HepG2 (cell line): ENCODE results near the gene XXYLT1. TPM values are rescaled to one million over a fixed set of nuclear protein-coding genes. Genes with fewer than 3 reads are reported as not detected.
"Not testable (repeated sequence)": the region's sequence is repeated elsewhere in the genome, so short reads cannot be mapped to it uniquely, and the experiment has no call there.

Experiments
- ATAC-seq: fragments of 200-7000 bp; cut with Tn5 transposase; 3 replicates; pipeline ENCODE4 v1.9.1; 2020; ENCODE audit warnings: mild to moderate bottlenecking, moderate library complexity
- BruUV-seq: library from RNA; stranded (reverse); fragments of 400-500 nt; replicated peaks from 2 replicates; lab custom pipeline; 2021; lab: Mats Ljungman, UMichigan
- CTCF ChIA-PET: fragments of 300-600 bp; formaldehyde crosslinking; extraction: SDS; loops from one replicate; lab custom pipeline; 2021; ENCODE audit warnings: low total read pairs, inconsistent platforms, low intra/inter-chr PET ratio; lab: Yijun Ruan, JAX
- POLR2A ChIA-PET: fragments of 350-600 bp; sonication (Branson Sonifier 250); formaldehyde crosslinking; loops from one replicate; lab custom pipeline; 2020; ENCODE audit warnings: antibody characterized with exemption, inconsistent platforms; lab: Yijun Ruan, JAX
- DNase-seq: peaks from one replicate; pipeline ENCODE4 v3.0.0-alpha.2; 2015; ENCODE audit warnings: low spot score
- FAIRE-seq: peaks from 3 replicates; lab custom pipeline; 2011; peaks lifted over from hg19 to GRCh38; lab: Jason Lieb, UNC
- H2AFZ ChIP-seq: one replicate; pipeline ENCODE4 v1.6.1; 2011; ENCODE audit warnings: low read length, inconsistent platforms
- H3K27ac ChIP-seq: fragments of 300-600 bp; 3 replicates; pipeline ENCODE4 v1.8.0; 2011; ENCODE audit warnings: mixed run types, mild to moderate bottlenecking, mixed read lengths, low read length, inconsistent platforms; ENCODE audit not compliant: insufficient read depth; ENCODE audit errors: extremely low read length
- H3K27me3 ChIP-seq, 2 experiments: fragments of 200-600 bp in 1 of 2; 2 replicates in 1 of 2; 3 replicates in 1 of 2; pipeline versions ENCODE4 v1.6.0 to v1.8.0; 2011; ENCODE audit warnings: low read length in 2 of 2, mild to moderate bottlenecking in 2 of 2, moderate library complexity in 2 of 2, inconsistent platforms in 1 of 2; ENCODE audit not compliant: insufficient read depth in 2 of 2, control insufficient read depth in 1 of 2
- H3K36me3 ChIP-seq, 2 experiments: fragments of 200-600 bp in 1 of 2; replicated peaks in 1 of 2; 2 replicates in 1 of 2; 3 replicates in 1 of 2; pipeline versions ENCODE4 v1.5.1 to v1.8.0; 2011; ENCODE audit warnings: low read length in 2 of 2, inconsistent platforms in 1 of 2; ENCODE audit not compliant: insufficient read depth in 2 of 2, control insufficient read depth in 1 of 2
- H3K4me1 ChIP-seq: 2 replicates; pipeline ENCODE4 v1.5.1; 2012; ENCODE audit warnings: low read length, inconsistent platforms; ENCODE audit not compliant: insufficient read depth
- H3K4me2 ChIP-seq: 2 replicates; pipeline ENCODE4 v1.6.0; 2011; ENCODE audit warnings: low read depth, low read length, inconsistent platforms
- H3K4me3 ChIP-seq, 3 experiments: fragments of 200-600 bp in 1 of 3; sonication (generic), shearing (Covaris generic) in 1 of 3; replicated peaks in 1 of 3; 2 replicates each; pipeline ENCODE4 v1.5.1; 2011 to 2016; ENCODE audit warnings: low read length in 3 of 3, inconsistent platforms in 2 of 3, low read depth in 2 of 3, mild to moderate bottlenecking in 2 of 3, control low read depth in 1 of 3, mixed read lengths in 1 of 3; ENCODE audit not compliant: insufficient read depth in 1 of 3
- H3K79me2 ChIP-seq: one replicate; pipeline ENCODE4 v1.6.1; 2011; ENCODE audit warnings: low read length, inconsistent platforms; ENCODE audit not compliant: insufficient read depth
- H3K9ac ChIP-seq: 2 replicates; pipeline ENCODE4 v1.6.0; 2011; ENCODE audit warnings: mild to moderate bottlenecking, low read depth, low read length, inconsistent platforms; ENCODE audit not compliant: insufficient read depth
- H3K9me3 ChIP-seq: 2 replicates; pipeline ENCODE4 v1.5.1; 2012; ENCODE audit warnings: mild to moderate bottlenecking, low read length
- H4K20me1 ChIP-seq: 2 replicates; pipeline ENCODE4 v1.6.0; 2011; ENCODE audit warnings: inconsistent platforms, mild to moderate bottlenecking, low read length, moderate library complexity; ENCODE audit not compliant: insufficient read depth
- FOXA3 ChIP-seq: IDR thresholded peaks from 2 replicates; pipeline ENCODE4 v1.6.1; 2016; ENCODE audit warnings: missing genetic modification reagents, missing compliant biosample characterization
- ZBTB38 ChIP-seq: sonication (generic); formaldehyde crosslinking; IDR thresholded peaks from 2 replicates; pipeline ENCODE4 v1.5.1; 2020; ENCODE audit warnings: mild to moderate bottlenecking, missing genetic modification reagents
- ZNF263 ChIP-seq: sonication (generic); formaldehyde crosslinking; IDR thresholded peaks from 2 replicates; pipeline ENCODE4 v1.4.0; 2020; ENCODE audit warnings: missing genetic modification reagents
- WGBS: methylation state at CpG from one replicate; pipeline ENCODE4 v1.1.6; 2017; ENCODE audit warnings: low lambda C conversion rate; 5-methylcytosine and 5-hydroxymethylcytosine counted together
- in situ Hi-C: cut with HindIII; loops from 2 replicates; pipeline ENCODE4 v1.10.0; 2017; ENCODE audit warnings: low pct_unique_long_range_greater_than_20kb; ENCODE audit not compliant: extremely low pct_ligation_motif_present
- intact Hi-C: fragments of 100-400 bp; cut with micrococcal nuclease; formaldehyde crosslinking; loops from one replicate; pipeline ENCODE4 v1.10.0; 2022; ENCODE audit not compliant: unreplicated experiment
- polyA plus RNA-seq, 8 experiments: library from polyadenylated mRNA; depleted of rRNA in 3 of 8; stranded (reverse) in 7 of 8; unstranded in 1 of 8; fragments of >200 nt; fragmentation: Illumina TruSeq in 4 of 8; extraction: Trizol in 4 of 8; gene quantifications; 2 replicates each; pipeline versions ENCODE4 v1.2.1 to v1.2.3, GENCODE V29; 2011 to 2016; ENCODE audit warnings: low read depth in 4 of 8, missing spikeins in 1 of 8, mixed read lengths in 1 of 8; ENCODE audit not compliant: insufficient read depth in 1 of 8
- total RNA-seq, 5 experiments: library from RNA; depleted of rRNA; stranded (reverse); fragments of >200 nt; fragmentation: Illumina TruSeq; extraction: Trizol; gene quantifications; 2 replicates each; pipeline ENCODE4 v1.2.3, GENCODE V29; 2016; ENCODE audit warnings: low read depth in 1 of 5
- TF ChIP-seq, protein P1 (sequence below): sonication (generic); formaldehyde crosslinking; IDR thresholded peaks from 2 replicates; pipeline ENCODE4 v1.5.1; 2020; ENCODE audit warnings: mild to moderate bottlenecking, moderate library complexity, missing genetic modification reagents
- TF ChIP-seq, protein P2 (sequence below): sonication (generic); formaldehyde crosslinking; IDR thresholded peaks from 2 replicates; pipeline ENCODE4 v1.4.0; 2020; ENCODE audit warnings: missing genetic modification reagents
- TF ChIP-seq, protein P3 (sequence below): sonication (generic); formaldehyde crosslinking; IDR thresholded peaks from 2 replicates; pipeline ENCODE4 v1.4.0; 2020; ENCODE audit warnings: missing genetic modification reagents, borderline replicate concordance

XXYLT1 gene
- total and polyA plus RNA-seq, 2 of the 13 experiments (the other 11 are each of a cell fraction or from before 2014, with no cell fraction given), result 17.7 to 19.0 TPM

DNA sequence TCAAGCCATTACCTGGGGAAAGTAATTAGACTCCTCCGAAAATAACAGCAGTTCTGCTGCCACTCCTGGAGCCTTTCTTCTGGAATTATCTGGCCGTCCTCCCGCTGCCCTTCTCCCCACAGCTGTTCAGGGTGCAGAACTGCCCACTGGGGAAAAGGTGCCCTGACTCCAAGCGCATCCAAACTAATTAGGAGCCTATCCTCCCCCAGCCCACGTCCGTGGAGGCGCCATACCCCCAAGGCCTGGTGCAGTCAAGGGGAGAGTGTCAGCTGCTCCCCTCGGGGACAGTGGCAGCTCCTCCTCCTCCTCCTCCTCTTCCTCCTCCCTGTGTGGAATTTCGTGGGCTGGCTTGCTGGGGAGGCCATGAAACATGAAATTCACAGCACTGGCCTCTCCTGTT lies 177.2 kb downstream of the XXYLT1 start:
- intact Hi-C loops, result no loop called here
- BruUV-seq, result no TSS peak
- 0 out of 2 replicates have a peak, but pooled peaks have one; percentile 23 for TF ChIP-seq ZNF263 (CRISPR knock-in tag)
- TF ChIP-seq, protein P1, sequence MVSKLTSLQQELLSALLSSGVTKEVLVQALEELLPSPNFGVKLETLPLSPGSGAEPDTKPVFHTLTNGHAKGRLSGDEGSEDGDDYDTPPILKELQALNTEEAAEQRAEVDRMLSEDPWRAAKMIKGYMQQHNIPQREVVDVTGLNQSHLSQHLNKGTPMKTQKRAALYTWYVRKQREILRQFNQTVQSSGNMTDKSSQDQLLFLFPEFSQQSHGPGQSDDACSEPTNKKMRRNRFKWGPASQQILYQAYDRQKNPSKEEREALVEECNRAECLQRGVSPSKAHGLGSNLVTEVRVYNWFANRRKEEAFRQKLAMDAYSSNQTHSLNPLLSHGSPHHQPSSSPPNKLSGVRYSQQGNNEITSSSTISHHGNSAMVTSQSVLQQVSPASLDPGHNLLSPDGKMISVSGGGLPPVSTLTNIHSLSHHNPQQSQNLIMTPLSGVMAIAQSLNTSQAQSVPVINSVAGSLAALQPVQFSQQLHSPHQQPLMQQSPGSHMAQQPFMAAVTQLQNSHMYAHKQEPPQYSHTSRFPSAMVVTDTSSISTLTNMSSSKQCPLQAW (CRISPR knock-in tag), result no peak
- TF ChIP-seq, all 625 proteins: peak for 1
- Histone ChIP-seq H3K4me3 (no peak overlapping the region), H3K27me3 (no peaks in the 10 kb centered on the region), H3K4me2 (no peak overlapping the region), H4K20me1 (no peaks in the 10 kb centered on the region), H3K4me1 (no peaks in the 10 kb centered on the region), H3K9me3 (no peaks in the 10 kb centered on the region), H3K9ac (no peak overlapping the region), H3K36me3 (0 out of 5 replicates have a peak, but pooled peaks cover 0 to 3% of the 10 kb centered on the region in 2 experiments), H3K27ac (no peak overlapping the region), H2AFZ (no peak overlapping the region), H3K79me2 (no peaks in the 10 kb centered on the region)
- no peak for FAIRE-seq
- in situ Hi-C loops, result no loop called here
- POLR2A ChIA-PET, result no interaction called here
- CTCF ChIA-PET, result no interaction called here
- 86% methylated on average over 8 of the region's 9 CpGs for WGBS
- ATAC-seq, result no peak
- DNase-seq, result no peak

DNA sequence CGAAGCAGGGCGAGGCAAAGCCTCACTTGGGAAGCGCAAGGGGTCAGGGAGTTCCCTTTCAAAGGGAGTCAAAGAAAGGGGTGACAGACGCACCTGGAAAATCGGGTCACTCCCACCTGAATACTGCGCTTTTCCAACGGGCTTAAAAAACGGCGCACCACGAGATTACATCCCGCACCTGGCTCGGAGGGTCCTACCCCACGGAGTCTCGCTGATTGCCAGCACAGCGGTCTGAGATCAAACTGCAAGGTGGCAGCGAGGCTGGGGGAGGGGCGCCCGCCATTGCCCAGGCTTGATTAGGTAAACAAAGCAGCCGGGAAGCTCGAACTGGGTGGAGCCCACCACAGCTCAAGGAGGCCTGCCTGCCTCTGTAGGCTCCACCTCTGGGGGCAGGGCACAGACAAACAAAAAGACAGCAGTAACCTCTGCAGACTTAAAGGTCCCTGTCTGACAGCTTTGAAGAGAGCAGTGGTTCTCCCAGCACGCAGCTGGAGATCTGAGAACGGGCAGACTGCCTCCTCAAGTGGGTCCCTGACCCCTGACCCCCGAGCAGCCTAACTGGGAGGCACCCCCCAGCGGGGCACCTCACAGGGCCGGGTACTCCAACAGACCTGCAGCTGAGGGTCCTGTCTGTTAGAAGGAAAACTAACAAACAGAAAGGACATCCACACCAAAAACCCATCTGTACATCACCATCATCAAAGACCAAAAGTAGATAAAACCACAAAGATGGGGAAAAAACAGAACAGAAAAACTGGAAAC lies 182.9 kb downstream of the XXYLT1 start:
- H3K79me2 ChIP-seq, H3K4me1 ChIP-seq, intact Hi-C loops, CTCF ChIA-PET, H3K36me3 ChIP-seq, FAIRE-seq, ATAC-seq, BruUV-seq, DNase-seq, H4K20me1 ChIP-seq, H3K27ac ChIP-seq, H3K4me3 ChIP-seq, POLR2A ChIA-PET, H3K4me2 ChIP-seq, H2AFZ ChIP-seq, H3K9ac ChIP-seq, H3K9me3 ChIP-seq, H3K27me3 ChIP-seq, in situ Hi-C loops: not testable (repeated sequence)
- 0 out of 2 replicates have a peak, but pooled peaks have one; percentile 8 for TF ChIP-seq FOXA3 (CRISPR knock-in tag)
- TF ChIP-seq ZBTB38 (CRISPR knock-in tag), result peak; percentile 23; the same call in 1 of the 2 replicates
- TF ChIP-seq, protein P2, sequence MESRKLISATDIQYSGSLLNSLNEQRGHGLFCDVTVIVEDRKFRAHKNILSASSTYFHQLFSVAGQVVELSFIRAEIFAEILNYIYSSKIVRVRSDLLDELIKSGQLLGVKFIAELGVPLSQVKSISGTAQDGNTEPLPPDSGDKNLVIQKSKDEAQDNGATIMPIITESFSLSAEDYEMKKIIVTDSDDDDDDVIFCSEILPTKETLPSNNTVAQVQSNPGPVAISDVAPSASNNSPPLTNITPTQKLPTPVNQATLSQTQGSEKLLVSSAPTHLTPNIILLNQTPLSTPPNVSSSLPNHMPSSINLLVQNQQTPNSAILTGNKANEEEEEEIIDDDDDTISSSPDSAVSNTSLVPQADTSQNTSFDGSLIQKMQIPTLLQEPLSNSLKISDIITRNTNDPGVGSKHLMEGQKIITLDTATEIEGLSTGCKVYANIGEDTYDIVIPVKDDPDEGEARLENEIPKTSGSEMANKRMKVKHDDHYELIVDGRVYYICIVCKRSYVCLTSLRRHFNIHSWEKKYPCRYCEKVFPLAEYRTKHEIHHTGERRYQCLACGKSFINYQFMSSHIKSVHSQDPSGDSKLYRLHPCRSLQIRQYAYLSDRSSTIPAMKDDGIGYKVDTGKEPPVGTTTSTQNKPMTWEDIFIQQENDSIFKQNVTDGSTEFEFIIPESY (CRISPR knock-in tag), result peak; percentile 44; the same call in 1 of the 2 replicates
- TF ChIP-seq, protein P3, sequence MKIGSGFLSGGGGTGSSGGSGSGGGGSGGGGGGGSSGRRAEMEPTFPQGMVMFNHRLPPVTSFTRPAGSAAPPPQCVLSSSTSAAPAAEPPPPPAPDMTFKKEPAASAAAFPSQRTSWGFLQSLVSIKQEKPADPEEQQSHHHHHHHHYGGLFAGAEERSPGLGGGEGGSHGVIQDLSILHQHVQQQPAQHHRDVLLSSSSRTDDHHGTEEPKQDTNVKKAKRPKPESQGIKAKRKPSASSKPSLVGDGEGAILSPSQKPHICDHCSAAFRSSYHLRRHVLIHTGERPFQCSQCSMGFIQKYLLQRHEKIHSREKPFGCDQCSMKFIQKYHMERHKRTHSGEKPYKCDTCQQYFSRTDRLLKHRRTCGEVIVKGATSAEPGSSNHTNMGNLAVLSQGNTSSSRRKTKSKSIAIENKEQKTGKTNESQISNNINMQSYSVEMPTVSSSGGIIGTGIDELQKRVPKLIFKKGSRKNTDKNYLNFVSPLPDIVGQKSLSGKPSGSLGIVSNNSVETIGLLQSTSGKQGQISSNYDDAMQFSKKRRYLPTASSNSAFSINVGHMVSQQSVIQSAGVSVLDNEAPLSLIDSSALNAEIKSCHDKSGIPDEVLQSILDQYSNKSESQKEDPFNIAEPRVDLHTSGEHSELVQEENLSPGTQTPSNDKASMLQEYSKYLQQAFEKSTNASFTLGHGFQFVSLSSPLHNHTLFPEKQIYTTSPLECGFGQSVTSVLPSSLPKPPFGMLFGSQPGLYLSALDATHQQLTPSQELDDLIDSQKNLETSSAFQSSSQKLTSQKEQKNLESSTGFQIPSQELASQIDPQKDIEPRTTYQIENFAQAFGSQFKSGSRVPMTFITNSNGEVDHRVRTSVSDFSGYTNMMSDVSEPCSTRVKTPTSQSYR, result peak; percentile 70; the same call in 1 of the 2 replicates
- 66% methylated on average over 12 of the region's 25 CpGs for WGBS
